H1 (cell line): ENCODE measurements around the gene ZNF845. TPM values are rescaled to one million over a fixed set of nuclear protein-coding genes. Genes with fewer than 3 reads are reported as not detected.

ENCODE experiments used
- CTCF ChIA-PET: fragments of 300-600 bp; sonication (Branson Sonifier 250); formaldehyde crosslinking; loops from one replicate; lab custom pipeline; 2021; ENCODE audit not compliant: partially characterized antibody; lab: Charles Lee
- POLR2A ChIA-PET: fragments of 300-600 bp; sonication (Branson Sonifier 250); formaldehyde crosslinking; loops from one replicate; lab custom pipeline; 2021; ENCODE audit warnings: inconsistent platforms; ENCODE audit not compliant: partially characterized antibody; lab: Charles Lee
- DNase-seq, 2 experiments: peaks; one replicate each; pipeline versions ENCODE4 v3.0.0 to v3.0.0-alpha.2; 2010 to 2022; ENCODE audit warnings: low spot score in 2 of 2, low read depth in 1 of 2, mixed read lengths in 1 of 2
- FAIRE-seq: peaks from 2 replicates; lab custom pipeline; 2011; peaks lifted over from hg19 to GRCh38; lab: Jason Lieb, UNC
- H2AFZ ChIP-seq: 2 replicates; pipeline ENCODE4 v1.8.1; 2012; ENCODE audit warnings: low read length, inconsistent platforms
- H2AK5ac ChIP-seq: 2 replicates; pipeline ENCODE4 v1.6.1; 2013; ENCODE audit warnings: low read depth, low read length
- H2BK120ac ChIP-seq: replicated peaks from 2 replicates; pipeline ENCODE3; 2013; ENCODE audit warnings: low read depth, low read length, inconsistent platforms
- H2BK12ac ChIP-seq: 2 replicates; pipeline ENCODE4 v1.6.1; 2013; ENCODE audit warnings: low read depth, low read length
- H2BK15ac ChIP-seq: 2 replicates; pipeline ENCODE4 v1.6.1; 2013; ENCODE audit warnings: low read length
- H2BK20ac ChIP-seq: 2 replicates; pipeline ENCODE4 v1.6.1; 2013; ENCODE audit warnings: low read length
- H2BK5ac ChIP-seq: 2 replicates; pipeline ENCODE4 v1.6.1; 2013; ENCODE audit warnings: low read depth, low read length
- H3K14ac ChIP-seq: 2 replicates; pipeline ENCODE4 v1.6.1; 2013; ENCODE audit warnings: inconsistent platforms; ENCODE audit not compliant: insufficient read length
- H3K18ac ChIP-seq: 2 replicates; pipeline ENCODE4 v1.6.1; 2013; ENCODE audit warnings: low read length; ENCODE audit errors: extremely low read depth
- H3K23ac ChIP-seq: 2 replicates; pipeline ENCODE4 v1.6.1; 2013; ENCODE audit warnings: inconsistent platforms; ENCODE audit not compliant: insufficient read length
- H3K23me2 ChIP-seq: 2 replicates; pipeline ENCODE4 v1.6.1; 2013; ENCODE audit warnings: low read depth, low read length
- H3K27ac ChIP-seq: 2 replicates; pipeline ENCODE4 v1.6.1; 2011; ENCODE audit warnings: low read depth, low read length, inconsistent platforms
- H3K27me3 ChIP-seq, 4 experiments: replicated peaks in 1 of 4; 1 replicate in 1 of 4; 2 replicates in 3 of 4; pipeline versions ENCODE4 v1.6.1 to v1.8.1; 2011 to 2013; ENCODE audit warnings: low read length in 3 of 4, mild to moderate bottlenecking in 3 of 4, inconsistent platforms in 2 of 4, mixed read lengths in 2 of 4, moderate library complexity in 1 of 4; ENCODE audit not compliant: control insufficient read depth in 3 of 4, insufficient read depth in 3 of 4; ENCODE audit errors: extremely low read depth in 1 of 4
- H3K36me3 ChIP-seq, 4 experiments: 2 replicates each; pipeline versions ENCODE4 v1.6.1 to v1.8.1; 2011 to 2013; ENCODE audit warnings: mild to moderate bottlenecking in 4 of 4, low read length in 3 of 4, moderate library complexity in 2 of 4, control low read depth in 1 of 4, inconsistent platforms in 1 of 4; ENCODE audit not compliant: insufficient read depth in 4 of 4, control insufficient read depth in 2 of 4
- H3K4ac ChIP-seq: replicated peaks from 2 replicates; pipeline ENCODE3; 2013; ENCODE audit warnings: low read length, low read depth, mixed read lengths, inconsistent platforms; ENCODE audit not compliant: insufficient read length
- H3K4me1 ChIP-seq, 4 experiments: replicated peaks in 1 of 4; 1 replicate in 1 of 4; 2 replicates in 3 of 4; pipeline versions ENCODE4 v1.6.1 to v1.8.1; 2011 to 2013; ENCODE audit warnings: low read length in 3 of 4, inconsistent platforms in 2 of 4, mixed read lengths in 1 of 4; ENCODE audit not compliant: insufficient read depth in 4 of 4, control insufficient read depth in 3 of 4
- H3K4me2 ChIP-seq, 2 experiments: 2 replicates each; pipeline versions ENCODE4 v1.6.1 to v1.8.1; 2011 to 2013; ENCODE audit warnings: low read depth in 2 of 2, low read length in 2 of 2, control low read depth in 1 of 2, inconsistent platforms in 1 of 2, mild to moderate bottlenecking in 1 of 2; ENCODE audit not compliant: insufficient read depth in 1 of 2
- H3K4me3 ChIP-seq, 4 experiments: fragments of 200-600, 300-600 bp in 1 of 4; sonication (generic), shearing (Covaris generic), sonication (Bioruptor Twin) in 1 of 4; 2 replicates each; pipeline versions ENCODE4 v1.5.1 to v1.8.1; 2011 to 2016; ENCODE audit warnings: low read length in 4 of 4, low read depth in 3 of 4, control low read depth in 2 of 4, inconsistent platforms in 2 of 4, mild to moderate bottlenecking in 2 of 4, mixed read lengths in 1 of 4, moderate library complexity in 1 of 4; ENCODE audit not compliant: insufficient read depth in 2 of 4; ENCODE audit errors: extremely low read depth in 1 of 4
- H3K56ac ChIP-seq: replicated peaks from 2 replicates; pipeline ENCODE3; 2013; ENCODE audit warnings: low read depth, mild to moderate bottlenecking, mixed read lengths, low read length, inconsistent platforms; ENCODE audit not compliant: insufficient read length
- H3K79me1 ChIP-seq: 2 replicates; pipeline ENCODE4 v1.6.1; 2013; ENCODE audit warnings: low read depth, low read length, control low read depth
- H3K79me2 ChIP-seq, 2 experiments: 2 replicates each; pipeline versions ENCODE4 v1.6.1 to v1.8.1; 2012 to 2013; ENCODE audit warnings: low read length in 2 of 2, mild to moderate bottlenecking in 2 of 2, inconsistent platforms in 1 of 2; ENCODE audit not compliant: insufficient read depth in 2 of 2, control insufficient read depth in 1 of 2
- H3K9ac ChIP-seq, 4 experiments: replicated peaks in 1 of 4; 1 replicate in 1 of 4; 2 replicates in 3 of 4; pipeline versions ENCODE4 v1.6.1 to v1.8.1; 2011 to 2013; ENCODE audit warnings: low read depth in 3 of 4, low read length in 3 of 4, control low read depth in 2 of 4, mild to moderate bottlenecking in 2 of 4, moderate library complexity in 2 of 4, inconsistent platforms in 1 of 4; ENCODE audit errors: extremely low read depth in 1 of 4
- H3K9me3 ChIP-seq, 2 experiments: 2 replicates each; pipeline versions ENCODE4 v1.6.1 to v1.8.1; 2012 to 2013; ENCODE audit warnings: mild to moderate bottlenecking in 2 of 2, moderate library complexity in 2 of 2, control low read depth in 1 of 2, inconsistent platforms in 1 of 2, low read depth in 1 of 2, low read length in 1 of 2, mixed read lengths in 1 of 2; ENCODE audit not compliant: insufficient read depth in 2 of 2
- H4K20me1 ChIP-seq, 2 experiments: replicated peaks in 1 of 2; 2 replicates each; pipeline versions ENCODE3 to v1.8.1; 2011 to 2013; ENCODE audit warnings: inconsistent platforms in 2 of 2, low read length in 2 of 2, mild to moderate bottlenecking in 1 of 2; ENCODE audit not compliant: insufficient read depth in 2 of 2, control insufficient read depth in 1 of 2
- H4K5ac ChIP-seq: 2 replicates; pipeline ENCODE4 v1.6.1; 2013; ENCODE audit warnings: low read length, low read depth, mixed read lengths, inconsistent platforms; ENCODE audit not compliant: insufficient read length
- H4K8ac ChIP-seq: 2 replicates; pipeline ENCODE4 v1.8.0; 2013; ENCODE audit warnings: mild to moderate bottlenecking, moderate library complexity, low read length, inconsistent platforms; ENCODE audit not compliant: insufficient read depth; ENCODE audit errors: extremely low read depth
- H4K91ac ChIP-seq: replicated peaks from 2 replicates; pipeline ENCODE3; 2013; ENCODE audit warnings: low read length, mixed read lengths, inconsistent platforms; ENCODE audit not compliant: insufficient read length
- ATF2 ChIP-seq: IDR thresholded peaks from 2 replicates; pipeline ENCODE4 v1.6.1; 2012; ENCODE audit warnings: low read length, inconsistent platforms
- ATF3 ChIP-seq: IDR thresholded peaks from 2 replicates; pipeline ENCODE4 v1.6.1; 2011; ENCODE audit warnings: low read depth, mild to moderate bottlenecking, low read length; ENCODE audit not compliant: insufficient read depth
- BCL11A ChIP-seq, 2 experiments: IDR thresholded peaks; one replicate each; pipeline ENCODE4 v1.6.1; 2011; ENCODE audit warnings: low read depth in 2 of 2, low read length in 2 of 2, mild to moderate bottlenecking in 2 of 2
- BRCA1 ChIP-seq: IDR thresholded peaks from 2 replicates; pipeline ENCODE4 v1.6.1; 2012; ENCODE audit warnings: low read depth, low read length, improper control_type of control experiment
- EZH2 ChIP-seq: fragments of 200-600 bp; sonication (generic); IDR thresholded peaks from 2 replicates; pipeline ENCODE4 v1.7.1; 2012; ENCODE audit warnings: low read depth, mild to moderate bottlenecking, moderate library complexity, low read length, inconsistent platforms; ENCODE audit not compliant: severe bottlenecking
- GABPA ChIP-seq: IDR thresholded peaks from 2 replicates; pipeline ENCODE4 v1.6.1; 2011; ENCODE audit warnings: mild to moderate bottlenecking, low read length, moderate library complexity, borderline replicate concordance; ENCODE audit not compliant: insufficient read depth
- MAFK ChIP-seq: IDR thresholded peaks from 2 replicates; pipeline ENCODE4 v1.6.1; 2012; ENCODE audit warnings: low read depth, mild to moderate bottlenecking, improper control_type of control experiment, low read length
- NANOG ChIP-seq: IDR thresholded peaks from 2 replicates; pipeline ENCODE4 v1.6.1; 2011; ENCODE audit warnings: low read length, low read depth, mild to moderate bottlenecking, inconsistent platforms; ENCODE audit not compliant: insufficient read depth, poor library complexity, severe bottlenecking
- POU5F1 ChIP-seq: IDR thresholded peaks from 2 replicates; pipeline ENCODE4 v1.6.1; 2011; ENCODE audit warnings: low read depth, mild to moderate bottlenecking, low read length, moderate library complexity
- SIN3A ChIP-seq, 2 experiments: IDR thresholded peaks in 1 of 2; conservative IDR thresholded peaks in 1 of 2; 2 replicates each; pipeline ENCODE4 v1.6.1; 2011 to 2012; ENCODE audit warnings: low read length in 2 of 2, improper control_type of control experiment in 1 of 2, low read depth in 1 of 2, mild to moderate bottlenecking in 1 of 2
- SP2 ChIP-seq: IDR thresholded peaks from 2 replicates; pipeline ENCODE4 v1.6.1; 2012; ENCODE audit warnings: mild to moderate bottlenecking, low read length, inconsistent platforms
- TEAD4 ChIP-seq: IDR thresholded peaks from 2 replicates; pipeline ENCODE4 v1.6.1; 2012; ENCODE audit warnings: low read depth, low read length, inconsistent platforms, mixed read lengths
- WGBS, 2 experiments: shearing (Covaris generic) in 1 of 2; methylation state at CpG; one replicate each; pipeline versions ENCODE4 v1.1.6 to v1.1.7; 2013 to 2015; ENCODE audit warnings: low lambda C conversion rate in 2 of 2, mixed read lengths in 2 of 2, inconsistent platforms in 1 of 2, low coverage in 1 of 2, missing lambda C conversion rate in 1 of 2; ENCODE audit not compliant: insufficient replicate concordance in 2 of 2, insufficient coverage in 1 of 2, insufficient read length in 1 of 2; ENCODE audit errors: extremely low coverage in 1 of 2, missing lambda C conversion rate in 1 of 2; 5-methylcytosine and 5-hydroxymethylcytosine counted together
- polyA plus RNA-seq, 7 experiments: library from polyadenylated mRNA; depleted of rRNA in 3 of 7; stranded (reverse) in 5 of 7; unstranded in 2 of 7; fragments of >200 nt in 5 of 7; fragments of 200-250 nt in 2 of 7; gene quantifications; 1 replicate in 5 of 7; 2 replicates in 1 of 7; 4 replicates in 1 of 7; pipeline versions ENCODE4 v1.2.1 to v1.2.3, GENCODE V29; 2011 to 2013; ENCODE audit warnings: missing spikeins in 2 of 7, mixed read lengths in 2 of 7
- total RNA-seq: library from RNA; stranded (reverse); fragmentation: NEBNext Ultra II Directional; extraction: Animal tissue kit (Norgen Biotek cat#: 25700); gene quantifications from 2 replicates; pipeline ENCODE4 v1.2.1, GENCODE V29; 2021

The ZNF845 gene
- total and polyA plus RNA-seq, 2 of the 8 experiments (the other 6 are each of a cell fraction or from before 2014, with no cell fraction given), result 3.6 to 22.5 TPM

- Histone ChIP-seq H3K4me3 (no peak overlapping the region), H2BK20ac (no peak overlapping the region), H3K9ac (no peak overlapping the region), H2BK120ac (no peak overlapping the region), H3K23me2 (no peaks in the 10 kb centered on the region), H2AK5ac (no peak overlapping the region), H3K14ac (no peak overlapping the region), H3K18ac (no peak overlapping the region), H3K56ac (no peak overlapping the region), H2AFZ (no peak overlapping the region), H3K23ac (no peak overlapping the region), H4K91ac (no peak overlapping the region), H2BK5ac (no peak overlapping the region), H3K79me2 (no peaks in the 10 kb centered on the region), H3K4ac (no peak overlapping the region), H3K27me3 (no peaks in the 10 kb centered on the region; a peak in 1 of 7 replicates), H4K5ac (no peak overlapping the region), H3K4me1 (no peaks in the 10 kb centered on the region), H4K20me1 (no peaks in the 10 kb centered on the region), H3K27ac (no peak overlapping the region), H2BK12ac (no peak overlapping the region), H3K36me3 (no peaks in the 10 kb centered on the region), H3K79me1 (no peaks in the 10 kb centered on the region), H3K4me2 (no peak overlapping the region), H3K9me3 (peaks cover 3 to 4% of the 10 kb centered on the region in 2 experiments; a peak in 3 of 4 replicates), H2BK15ac (no peak overlapping the region), H4K8ac (no peak overlapping the region)
- POLR2A ChIA-PET, result no interaction called here
- 89% methylated on average over 23 of the region's 24 CpGs; no CpG with 5 or more reads in 1 of the 2 experiments for WGBS, 2 experiments
- no peak for FAIRE-seq
- no peak for DNase-seq
- CTCF ChIA-PET, result interaction anchor here (1.0 kb wide), 1 partner anchor 39 kb away, joined by 3 read pairs; no protein-coding TSS in a partner anchor
- no peak for TF ChIP-seq BRCA1
- TF ChIP-seq NANOG, result no peak
- TF ChIP-seq GABPA, result no peak
- TF ChIP-seq EZH2, result no peak
- no peak for TF ChIP-seq POU5F1
- no peak for TF ChIP-seq ATF2
- TF ChIP-seq TEAD4, result no peak
- TF ChIP-seq SIN3A (conservative IDR thresholded peaks at IDR 0.05 in 1 of 2, IDR thresholded peaks at IDR 0.05 in 1 of 2; ENCODE audit: low read depth in 1 of 2, low read length in 2 of 2), result no peak
- no peak for TF ChIP-seq SP2
- no peak for TF ChIP-seq BCL11A (IDR thresholded peaks at IDR 0.05; ENCODE audit: low read depth in 2 of 2, low read length in 2 of 2)
- TF ChIP-seq ATF3, result no peak
- TF ChIP-seq MAFK, result no peak
Observed at GRCh38 chr19:53328967-53329366, 4.6 kb upstream of the ZNF845 start.
